Coronary artery (tissue), 2 donors: ENCODE measurements around the gene CNOT4.

Experiments used
- DNase-seq: peaks from one replicate; pipeline ENCODE4 v3.0.0-alpha.2; 2017; ENCODE audit warnings: low spot score
- H3K27ac ChIP-seq, 2 donors: fragments of 200-600 bp; sonication (generic); one replicate each; pipeline ENCODE4 v1.5.1; 2016 to 2019
- H3K4me3 ChIP-seq: fragments of 200-600 bp; sonication (generic); 2 replicates; pipeline ENCODE4 v1.5.1; 2016; ENCODE audit warnings: mild to moderate bottlenecking, moderate library complexity
- TF ChIP-seq, protein P1 (sequence below): fragments of 200-600 bp; sonication (generic); IDR thresholded peaks from one replicate; pipeline ENCODE4 v1.5.1; 2019; ENCODE audit warnings: antibody characterized with exemption

Gene CNOT4

GRCh38 chr7:135552148-135552547 lies 42.2 kb upstream of the CNOT4 start:
- no peak for DNase-seq
- no peak overlapping the region for H3K4me3 ChIP-seq
- H3K27ac ChIP-seq: no peak overlapping the region
- TF ChIP-seq, protein P1, sequence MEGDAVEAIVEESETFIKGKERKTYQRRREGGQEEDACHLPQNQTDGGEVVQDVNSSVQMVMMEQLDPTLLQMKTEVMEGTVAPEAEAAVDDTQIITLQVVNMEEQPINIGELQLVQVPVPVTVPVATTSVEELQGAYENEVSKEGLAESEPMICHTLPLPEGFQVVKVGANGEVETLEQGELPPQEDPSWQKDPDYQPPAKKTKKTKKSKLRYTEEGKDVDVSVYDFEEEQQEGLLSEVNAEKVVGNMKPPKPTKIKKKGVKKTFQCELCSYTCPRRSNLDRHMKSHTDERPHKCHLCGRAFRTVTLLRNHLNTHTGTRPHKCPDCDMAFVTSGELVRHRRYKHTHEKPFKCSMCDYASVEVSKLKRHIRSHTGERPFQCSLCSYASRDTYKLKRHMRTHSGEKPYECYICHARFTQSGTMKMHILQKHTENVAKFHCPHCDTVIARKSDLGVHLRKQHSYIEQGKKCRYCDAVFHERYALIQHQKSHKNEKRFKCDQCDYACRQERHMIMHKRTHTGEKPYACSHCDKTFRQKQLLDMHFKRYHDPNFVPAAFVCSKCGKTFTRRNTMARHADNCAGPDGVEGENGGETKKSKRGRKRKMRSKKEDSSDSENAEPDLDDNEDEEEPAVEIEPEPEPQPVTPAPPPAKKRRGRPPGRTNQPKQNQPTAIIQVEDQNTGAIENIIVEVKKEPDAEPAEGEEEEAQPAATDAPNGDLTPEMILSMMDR: no peak

DNA sequence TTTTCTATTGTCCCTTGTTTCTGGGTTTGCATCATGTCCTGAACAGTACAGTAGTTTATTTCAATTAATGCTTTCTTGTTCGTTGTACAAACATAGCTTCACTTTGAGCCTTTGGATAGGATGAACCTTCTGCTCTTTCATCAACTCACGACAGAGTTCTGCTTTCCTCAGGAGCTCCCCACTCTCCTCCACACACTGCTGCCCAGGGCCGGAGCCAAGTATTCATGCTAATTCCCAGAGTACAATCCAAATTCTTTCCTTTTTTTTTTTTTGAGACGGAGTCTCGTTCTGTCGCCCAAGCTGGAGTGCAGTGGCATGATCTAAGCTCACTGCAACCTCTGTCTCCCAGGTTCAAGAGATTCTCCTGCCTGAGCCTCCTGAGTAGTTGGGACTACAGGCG lies 40.3 kb upstream of the CNOT4 start:
- TF ChIP-seq, protein P1: no peak

GRCh38 chr7:135541029-135541428 lies 31.1 kb upstream of the CNOT4 start:
- Histone ChIP-seq H3K4me3 (no peak overlapping the region), H3K27ac (no peak overlapping the region)
- TF ChIP-seq, protein P1: no peak
- no peak for DNase-seq

More for the DNA sequence above, 40.3 kb upstream of the CNOT4 start:
- Histone ChIP-seq H3K27ac (no peak overlapping the region), H3K4me3 (no peak overlapping the region)
- no peak for DNase-seq

GRCh38 chr7:135539629-135540028 lies 29.7 kb upstream of the CNOT4 start:
- Histone ChIP-seq H3K4me3 (no peak overlapping the region), H3K27ac (no peak overlapping the region)
- TF ChIP-seq, protein P1: no peak
- DNase-seq: no peak

GRCh38 chr7:135538376-135538775 lies 28.5 kb upstream of the CNOT4 start:
- no peak overlapping the region for H3K27ac ChIP-seq
- TF ChIP-seq, protein P1: no peak
- DNase-seq: no peak
- H3K4me3 ChIP-seq: no peak overlapping the region

GRCh38 chr7:135537905-135538304 lies 28.0 kb upstream of the CNOT4 start:
- TF ChIP-seq, protein P1: no peak
- Histone ChIP-seq H3K27ac (no peak overlapping the region), H3K4me3 (no peak overlapping the region)
- DNase-seq: no peak

GRCh38 chr7:135537453-135537852 lies 27.6 kb upstream of the CNOT4 start:
- no peak overlapping the region for H3K4me3 ChIP-seq
- H3K27ac ChIP-seq: no peak overlapping the region
- DNase-seq: no peak
- TF ChIP-seq, protein P1: no peak
